ENCODE results near the gene CSNK1A1.
"Not testable (repeated sequence)": the region's sequence is repeated elsewhere in the genome, so short reads cannot be mapped to it uniquely, and the experiment has no call there.

The CSNK1A1 gene

DNA sequence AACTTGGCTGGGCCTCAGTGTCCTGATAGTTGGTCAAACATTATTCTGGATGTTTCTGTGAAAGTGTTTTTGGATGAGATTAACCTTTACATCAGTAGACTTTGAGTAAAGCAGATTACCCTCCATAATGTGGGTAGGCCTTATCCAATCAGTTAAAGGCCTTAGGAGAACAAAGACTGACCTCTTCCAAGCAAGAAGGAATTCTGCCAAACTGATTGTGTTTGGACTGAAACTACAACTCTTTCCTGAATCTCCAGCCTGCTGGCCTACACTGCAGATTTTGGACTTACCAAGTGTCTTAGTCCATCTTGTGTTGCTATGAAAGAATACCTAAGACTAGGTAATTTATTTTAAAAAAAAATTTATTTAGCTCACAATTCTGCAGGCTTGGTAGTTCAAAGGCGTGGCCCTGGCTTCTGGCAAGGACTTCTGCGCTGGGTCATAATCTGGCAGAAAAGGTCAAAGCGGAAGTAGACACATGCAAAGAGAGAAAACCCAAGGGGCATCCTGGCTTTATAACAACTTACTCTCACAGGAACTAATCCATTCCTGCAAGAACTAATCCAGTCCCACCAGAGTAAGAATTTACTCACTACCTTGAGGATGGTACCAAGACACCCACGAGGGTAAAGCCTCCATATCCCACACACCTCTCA is 21.5 kb upstream of the CSNK1A1 start:
- no peak for DNase-seq (ENCODE audit: low spot score)

DNA sequence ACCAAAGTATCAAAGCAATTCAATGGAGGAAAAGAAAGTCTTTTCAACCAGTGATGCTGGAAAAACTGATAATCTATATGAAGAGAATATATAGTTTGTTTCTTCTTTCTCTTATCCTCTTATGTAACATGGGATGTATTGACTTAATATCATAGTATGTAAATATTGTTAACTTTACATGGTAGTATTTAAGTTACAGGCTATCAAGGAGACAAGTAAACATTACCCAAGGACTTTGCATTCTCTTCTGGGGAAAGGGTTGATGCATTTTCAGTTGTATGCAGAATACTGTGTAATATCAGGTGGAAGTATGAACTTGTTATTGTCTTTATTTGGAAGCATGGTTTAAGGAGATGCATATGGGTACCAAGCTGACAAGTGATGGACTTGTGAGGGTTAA is 20.9 kb upstream of the CSNK1A1 start:
- no peak for DNase-seq (ENCODE audit: low spot score)

- DNase-seq (ENCODE audit: low spot score) = no peak
These were observed 16.0 kb upstream of the CSNK1A1 start for GRCh38 chr5:149567226-149567625.

- DNase-seq (ENCODE audit: low spot score) = peak; percentile 66
These were observed 13.4 kb upstream of the CSNK1A1 start for GRCh38 chr5:149564542-149565140.

DNA sequence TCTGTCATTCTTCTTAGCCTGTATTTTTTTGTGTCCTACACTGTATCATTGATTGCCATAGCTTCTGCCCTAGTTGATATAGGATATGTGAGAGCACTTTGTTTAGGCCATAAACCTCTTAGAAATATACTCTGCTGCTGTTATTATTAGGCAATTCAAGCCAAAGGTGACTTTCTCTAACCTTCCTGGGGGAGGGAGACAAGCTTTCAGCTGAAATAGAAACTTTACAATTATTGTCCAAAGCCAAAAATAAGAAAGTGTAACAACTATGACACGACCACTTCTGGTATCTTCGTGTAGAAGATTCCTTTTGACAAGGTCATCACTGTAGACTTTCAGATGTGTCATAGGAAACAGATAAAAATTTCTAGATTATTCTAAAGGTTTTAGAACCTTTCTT is 12.2 kb upstream of the CSNK1A1 start:
- DNase-seq (ENCODE audit: low spot score) = no peak

DNA sequence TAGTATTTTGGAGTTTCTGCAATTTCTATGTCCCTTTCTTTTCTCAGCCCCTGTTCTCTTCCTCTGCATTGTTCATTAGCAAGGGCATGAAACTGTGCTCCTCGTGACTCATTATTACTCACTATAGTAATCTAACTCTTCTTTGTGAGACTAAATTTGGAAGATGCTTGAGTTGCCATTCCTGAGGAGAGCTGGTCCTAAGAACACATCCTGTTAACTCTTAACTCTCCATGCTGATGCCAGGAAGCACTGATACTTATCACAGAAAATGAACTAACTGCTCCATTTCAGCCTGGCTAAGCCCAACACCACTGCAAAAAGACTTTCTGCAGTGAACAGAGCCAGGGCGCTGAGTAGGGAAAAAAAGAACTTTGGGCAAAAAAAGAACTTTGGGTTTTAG is 10.6 kb upstream of the CSNK1A1 start:
- no peak for DNase-seq (ENCODE audit: low spot score)

- no peak for DNase-seq (ENCODE audit: low spot score)
These were observed 8.5 kb upstream of the CSNK1A1 start for GRCh38 chr5:149559706-149560105.

- DNase-seq (ENCODE audit: low spot score) = no peak
These were observed 1.4 kb upstream of the CSNK1A1 start for GRCh38 chr5:149552553-149553160.

GRCh38 chr5:149552038-149552494 is 827 bp upstream of the CSNK1A1 start:
- DNase-seq (ENCODE audit: low spot score) = no peak

- no peak for DNase-seq (ENCODE audit: low spot score)
These were observed 529 bp downstream of the CSNK1A1 start for GRCh38 chr5:149550594-149551226.

GRCh38 chr5:149550268-149550583 is 1.0 kb downstream of the CSNK1A1 start:
- peak; percentile 32 for DNase-seq (ENCODE audit: low spot score)

- DNase-seq (ENCODE audit: low spot score) = peak; percentile 26
These were observed 1.6 kb downstream of the CSNK1A1 start for GRCh38 chr5:149549461-149550267.

DNA sequence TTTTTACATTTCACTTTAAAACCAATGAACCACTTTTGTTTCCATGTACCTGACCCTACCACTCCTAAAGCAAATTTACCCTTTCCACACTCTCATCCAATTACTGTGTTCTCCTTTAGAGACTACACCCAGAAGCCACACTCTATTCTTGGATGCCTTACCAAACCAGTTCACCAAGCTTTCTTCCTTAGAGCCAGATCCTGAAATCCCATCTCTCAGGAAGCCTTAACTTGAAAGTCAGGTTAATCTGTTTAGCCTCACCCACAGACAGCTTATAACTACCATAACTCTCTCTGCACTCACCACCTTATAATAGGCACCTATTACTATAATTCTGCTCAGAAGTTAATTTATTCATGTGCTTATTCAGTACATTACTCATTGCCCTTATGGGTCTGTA is 4.3 kb downstream of the CSNK1A1 start:
- no peak for DNase-seq (ENCODE audit: low spot score)

DNA sequence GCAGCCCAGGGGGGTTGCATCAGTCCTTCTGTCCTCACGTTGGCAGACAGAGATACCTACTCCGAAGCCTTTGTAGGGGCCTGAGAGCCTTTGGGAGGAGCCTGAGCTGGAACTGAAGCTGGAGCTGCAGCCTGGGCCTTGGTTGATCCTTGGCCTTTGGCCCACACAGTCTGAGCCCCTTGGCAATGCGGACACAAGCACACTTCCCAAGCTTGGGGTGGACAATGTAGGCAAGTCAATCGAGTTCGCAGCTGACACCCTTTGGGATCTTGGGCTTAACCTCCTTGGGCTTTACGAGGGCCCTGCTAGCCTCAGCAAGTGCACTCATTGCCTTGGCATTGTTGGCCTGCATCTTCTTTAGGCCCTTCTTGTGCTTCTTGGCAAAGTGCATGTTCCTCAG is 5.9 kb downstream of the CSNK1A1 start:
- no peak for DNase-seq (ENCODE audit: low spot score)

DNA sequence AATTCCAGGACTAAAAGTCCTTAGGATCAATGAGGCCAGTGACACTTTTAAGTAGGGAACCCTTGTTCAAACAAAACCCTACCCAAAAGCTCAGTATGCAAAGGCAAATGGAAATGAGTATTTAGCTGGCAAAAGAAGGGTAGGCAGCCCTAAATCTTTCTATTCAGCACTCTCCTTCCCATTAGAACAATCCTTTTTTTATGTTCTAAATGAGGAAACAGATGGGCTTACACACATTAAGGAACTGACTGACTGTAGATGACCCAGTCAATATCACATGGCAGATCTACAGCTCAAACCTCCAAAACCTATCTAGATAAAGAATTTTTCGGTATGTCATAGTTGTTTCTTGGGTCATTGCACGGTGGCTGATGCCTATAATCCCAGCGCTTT is 7.2 kb downstream of the CSNK1A1 start:
- no peak for DNase-seq (ENCODE audit: low spot score)

GRCh38 chr5:149543361-149544027 is 7.7 kb downstream of the CSNK1A1 start:
- DNase-seq (ENCODE audit: low spot score) = no peak

GRCh38 chr5:149541893-149542292 is 9.3 kb downstream of the CSNK1A1 start:
- DNase-seq (ENCODE audit: low spot score) = no peak

DNA sequence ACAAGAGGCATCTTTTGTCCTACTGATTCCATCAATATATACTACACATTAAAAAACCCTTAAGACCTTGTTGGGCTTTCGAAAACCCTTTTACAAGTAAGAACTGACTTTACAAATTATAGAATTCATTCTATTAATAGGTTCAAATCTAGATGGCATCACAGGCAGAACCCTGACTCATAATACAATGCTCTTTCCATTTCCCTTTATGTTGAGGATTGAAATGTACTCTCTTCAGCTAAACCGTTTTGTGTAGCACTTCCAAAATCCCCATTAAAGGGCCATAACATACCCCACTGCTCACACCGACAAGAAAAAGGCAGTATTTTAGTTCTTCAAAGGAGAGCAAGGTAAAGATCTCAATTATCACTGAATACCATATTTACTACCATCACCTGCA is 11.2 kb downstream of the CSNK1A1 start:
- DNase-seq (ENCODE audit: low spot score) = no peak

DNA sequence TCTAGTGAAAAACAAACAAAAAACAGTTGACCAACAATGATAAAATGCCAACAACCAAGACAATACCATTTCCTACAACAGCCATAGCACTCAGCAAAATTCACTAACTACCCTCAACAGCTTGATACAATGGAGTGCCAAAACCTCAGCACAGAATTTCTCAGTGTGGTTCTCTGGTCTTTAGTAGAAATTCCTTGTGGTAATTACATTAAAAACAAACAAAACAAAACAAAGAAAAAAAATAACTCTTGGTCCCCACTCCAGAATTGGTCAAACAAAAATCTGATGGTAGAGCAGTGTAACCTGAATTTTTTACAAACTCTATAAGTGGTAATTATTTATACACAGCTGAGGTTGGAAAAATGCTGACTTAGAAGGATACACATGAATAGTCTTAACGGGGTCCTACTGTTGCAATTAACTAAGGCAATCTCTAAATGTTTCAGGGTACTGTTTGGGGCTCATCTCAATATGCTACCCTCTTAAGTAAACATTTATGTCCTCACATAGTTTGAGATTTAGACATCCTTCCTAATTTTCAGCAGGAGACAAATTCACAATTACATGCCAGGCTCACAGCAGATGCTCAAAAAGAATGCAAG is 13.8 kb downstream of the CSNK1A1 start:
- DNase-seq (ENCODE audit: low spot score) = no peak

DNA sequence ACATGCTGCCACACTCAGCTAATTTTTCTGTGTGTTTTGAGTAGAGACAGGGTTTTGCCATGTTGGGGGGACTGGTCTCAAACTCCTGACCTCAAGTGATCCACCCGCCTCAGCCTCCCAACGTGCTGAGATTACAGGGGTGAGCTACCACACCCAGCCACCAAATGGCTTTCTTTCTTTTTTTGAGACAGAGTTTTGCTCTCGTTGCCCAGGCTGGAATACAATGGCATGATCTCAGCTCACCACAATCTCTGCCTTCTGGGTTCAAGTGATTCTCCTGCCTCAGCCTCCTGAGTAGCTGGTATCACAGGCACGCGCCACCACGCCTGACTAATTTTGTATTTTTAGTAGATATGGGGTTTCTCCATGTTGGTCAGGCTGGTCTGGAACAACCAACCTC is 15.5 kb downstream of the CSNK1A1 start:
- DNase-seq (ENCODE audit: low spot score) = not testable (repeated sequence)

- DNase-seq (ENCODE audit: low spot score) = no peak
These were observed 18.8 kb downstream of the CSNK1A1 start for GRCh38 chr5:149532413-149532812.
